Lower leg skin (tissue), 3 donors: ENCODE data around the gene CRISP3.

Experiments used
- POLR2A ChIP-seq, 2 donors: fragments of 450-650 bp; IDR thresholded peaks; one replicate each; pipeline ENCODE4 v1.6.1; 2016 to 2017; ENCODE audit warnings: antibody characterized with exemption in 2 of 2, mild to moderate bottlenecking in 1 of 2, moderate library complexity in 1 of 2
- TF ChIP-seq, protein P1 (sequence below), 3 donors: fragments of 450-650 bp; IDR thresholded peaks; one replicate each; pipeline ENCODE4 v1.5.1; 2016; ENCODE audit warnings: antibody characterized with exemption in 3 of 3, mild to moderate bottlenecking in 3 of 3, moderate library complexity in 2 of 3

DNA sequence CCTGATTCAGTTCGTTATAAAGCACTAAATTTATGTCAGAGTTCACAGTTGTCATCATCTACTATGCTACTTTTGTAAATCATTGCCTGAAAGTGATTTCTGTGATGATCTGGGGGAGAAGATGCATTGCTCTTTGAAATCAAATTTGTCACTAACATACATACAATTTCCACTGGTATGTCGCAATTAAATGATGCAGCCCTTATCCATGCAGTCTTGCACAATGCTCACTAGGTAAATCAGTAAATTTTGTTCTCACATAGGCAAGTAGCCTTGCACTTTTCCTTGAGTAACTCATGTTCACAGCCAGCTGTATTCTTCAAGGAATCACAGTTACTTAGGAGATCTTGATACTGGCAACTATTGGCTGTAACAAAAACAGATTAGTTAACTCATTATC, 51.7 kb downstream of the CRISP3 start:
- TF ChIP-seq, protein P1, sequence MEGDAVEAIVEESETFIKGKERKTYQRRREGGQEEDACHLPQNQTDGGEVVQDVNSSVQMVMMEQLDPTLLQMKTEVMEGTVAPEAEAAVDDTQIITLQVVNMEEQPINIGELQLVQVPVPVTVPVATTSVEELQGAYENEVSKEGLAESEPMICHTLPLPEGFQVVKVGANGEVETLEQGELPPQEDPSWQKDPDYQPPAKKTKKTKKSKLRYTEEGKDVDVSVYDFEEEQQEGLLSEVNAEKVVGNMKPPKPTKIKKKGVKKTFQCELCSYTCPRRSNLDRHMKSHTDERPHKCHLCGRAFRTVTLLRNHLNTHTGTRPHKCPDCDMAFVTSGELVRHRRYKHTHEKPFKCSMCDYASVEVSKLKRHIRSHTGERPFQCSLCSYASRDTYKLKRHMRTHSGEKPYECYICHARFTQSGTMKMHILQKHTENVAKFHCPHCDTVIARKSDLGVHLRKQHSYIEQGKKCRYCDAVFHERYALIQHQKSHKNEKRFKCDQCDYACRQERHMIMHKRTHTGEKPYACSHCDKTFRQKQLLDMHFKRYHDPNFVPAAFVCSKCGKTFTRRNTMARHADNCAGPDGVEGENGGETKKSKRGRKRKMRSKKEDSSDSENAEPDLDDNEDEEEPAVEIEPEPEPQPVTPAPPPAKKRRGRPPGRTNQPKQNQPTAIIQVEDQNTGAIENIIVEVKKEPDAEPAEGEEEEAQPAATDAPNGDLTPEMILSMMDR (IDR thresholded peaks at IDR 0.05) = no peak
- TF ChIP-seq POLR2A (IDR thresholded peaks at IDR 0.05) = no peak
